PC-3 (cell line): Measurements from ENCODE around the gene KRTAP10-4. TPM values are rescaled to one million over a fixed set of nuclear protein-coding genes. Genes with fewer than 3 reads are reported as not detected.

Experiments
- ATAC-seq: fragments of 200-7000 bp; cut with Tn5 transposase; 2 replicates; pipeline ENCODE4 v1.9.1; 2020; ENCODE audit warnings: mild to moderate bottlenecking, moderate library complexity
- BruUV-seq: library from RNA; stranded (reverse); fragments of 400-500 nt; replicated peaks from 2 replicates; lab custom pipeline; 2021; lab: Mats Ljungman, UMichigan
- CTCF ChIA-PET: fragments of 300-600 bp; sonication (Branson Sonifier 250); formaldehyde crosslinking; loops from one replicate; lab custom pipeline; 2022; ENCODE audit warnings: antibody characterized with exemption; lab: Charles Lee
- POLR2A ChIA-PET: fragments of 300-600 bp; sonication (Branson Sonifier 250); formaldehyde crosslinking; loops from one replicate; lab custom pipeline; 2022; ENCODE audit warnings: antibody characterized with exemption; ENCODE audit not compliant: unreplicated experiment; lab: Charles Lee
- DNase-seq: peaks from one replicate; pipeline ENCODE4 v3.0.0-alpha.2; 2015
- H2AFZ ChIP-seq: fragments of 300-600 bp; sonication (generic); 2 replicates; pipeline ENCODE4 v1.6.0; 2016; ENCODE audit warnings: antibody characterized with exemption, low read length
- H3F3A ChIP-seq: fragments of 300-600 bp; sonication (generic); one replicate; pipeline ENCODE4 v1.6.0; 2017; ENCODE audit warnings: antibody characterized with exemption, low read length, control low read depth, mild to moderate bottlenecking; ENCODE audit not compliant: unreplicated experiment
- H3K27ac ChIP-seq: fragments of 300-600 bp; sonication (generic); 2 replicates; pipeline ENCODE4 v1.5.1; 2016; ENCODE audit warnings: mild to moderate bottlenecking, low read length
- H3K27me3 ChIP-seq: fragments of 300-600 bp; sonication (generic); 2 replicates; pipeline ENCODE4 v1.6.1; 2016; ENCODE audit warnings: low read length, mixed read lengths
- H3K36me3 ChIP-seq: fragments of 300-600 bp; sonication (generic); 2 replicates; pipeline ENCODE4 v1.6.1; 2016; ENCODE audit warnings: low read depth, mixed run types, low read length, mixed read lengths
- H3K4me1 ChIP-seq: fragments of 300-600 bp; sonication (generic); 2 replicates; pipeline ENCODE4 v1.5.1; 2016; ENCODE audit warnings: low read length; ENCODE audit not compliant: insufficient read depth
- H3K4me2 ChIP-seq: fragments of 300-600 bp; sonication (generic); 2 replicates; pipeline ENCODE4 v1.6.0; 2016; ENCODE audit warnings: low read length
- H3K4me3 ChIP-seq: fragments of 300-600 bp; sonication (generic); 2 replicates; pipeline ENCODE4 v1.5.1; 2016; ENCODE audit warnings: mild to moderate bottlenecking, low read length, mixed read lengths
- H3K79me2 ChIP-seq: fragments of 300-600 bp; sonication (generic); 2 replicates; pipeline ENCODE4 v1.6.1; 2017; ENCODE audit warnings: low read length, mixed read lengths
- H3K9ac ChIP-seq: fragments of 300-600 bp; sonication (generic); 2 replicates; pipeline ENCODE4 v1.6.0; 2016; ENCODE audit warnings: mild to moderate bottlenecking, low read length
- H3K9me2 ChIP-seq: fragments of 300-600 bp; sonication (generic); replicated peaks from 2 replicates; pipeline ENCODE4 v1.6.1; 2016; ENCODE audit warnings: mixed run types, low read length, mixed read lengths
- H3K9me3 ChIP-seq: fragments of 300-600 bp; sonication (generic); 2 replicates; pipeline ENCODE4 v1.6.1; 2016; ENCODE audit warnings: low read length, mixed read lengths
- H4K20me1 ChIP-seq: fragments of 300-600 bp; sonication (generic); 2 replicates; pipeline ENCODE4 v1.6.1; 2016; ENCODE audit warnings: low read length, mixed read lengths
- CTCF ChIP-seq: fragments of 300-600 bp; sonication (generic); conservative IDR thresholded peaks from 2 replicates; pipeline ENCODE4 v1.5.1; 2017; ENCODE audit warnings: antibody characterized with exemption, low read depth, mild to moderate bottlenecking, low read length
- EZH2 ChIP-seq: fragments of 300-600 bp; sonication (generic); IDR thresholded peaks from one replicate; pipeline ENCODE4 v1.6.1; 2017; ENCODE audit warnings: antibody characterized with exemption, mild to moderate bottlenecking, low read length; ENCODE audit not compliant: unreplicated experiment
- EZH2phosphoT487 ChIP-seq: fragments of 300-600 bp; sonication (generic); IDR thresholded peaks from 2 replicates; pipeline ENCODE4 v1.6.1; 2018; ENCODE audit warnings: mild to moderate bottlenecking, antibody characterized with exemption, low read length, borderline replicate concordance
- intact Hi-C: fragments of 100-400 bp; cut with micrococcal nuclease; formaldehyde crosslinking; loops from 2 replicates; pipeline ENCODE4 v1.9.0; 2023
- total RNA-seq: library from RNA; depleted of rRNA; stranded (reverse); fragments of >200 nt; gene quantifications from 2 replicates; pipeline ENCODE4 v1.2.3, GENCODE V29; 2014

The KRTAP10-4 gene
- total RNA-seq, 1 experiment from 2014 or later, result not detected

DNA sequence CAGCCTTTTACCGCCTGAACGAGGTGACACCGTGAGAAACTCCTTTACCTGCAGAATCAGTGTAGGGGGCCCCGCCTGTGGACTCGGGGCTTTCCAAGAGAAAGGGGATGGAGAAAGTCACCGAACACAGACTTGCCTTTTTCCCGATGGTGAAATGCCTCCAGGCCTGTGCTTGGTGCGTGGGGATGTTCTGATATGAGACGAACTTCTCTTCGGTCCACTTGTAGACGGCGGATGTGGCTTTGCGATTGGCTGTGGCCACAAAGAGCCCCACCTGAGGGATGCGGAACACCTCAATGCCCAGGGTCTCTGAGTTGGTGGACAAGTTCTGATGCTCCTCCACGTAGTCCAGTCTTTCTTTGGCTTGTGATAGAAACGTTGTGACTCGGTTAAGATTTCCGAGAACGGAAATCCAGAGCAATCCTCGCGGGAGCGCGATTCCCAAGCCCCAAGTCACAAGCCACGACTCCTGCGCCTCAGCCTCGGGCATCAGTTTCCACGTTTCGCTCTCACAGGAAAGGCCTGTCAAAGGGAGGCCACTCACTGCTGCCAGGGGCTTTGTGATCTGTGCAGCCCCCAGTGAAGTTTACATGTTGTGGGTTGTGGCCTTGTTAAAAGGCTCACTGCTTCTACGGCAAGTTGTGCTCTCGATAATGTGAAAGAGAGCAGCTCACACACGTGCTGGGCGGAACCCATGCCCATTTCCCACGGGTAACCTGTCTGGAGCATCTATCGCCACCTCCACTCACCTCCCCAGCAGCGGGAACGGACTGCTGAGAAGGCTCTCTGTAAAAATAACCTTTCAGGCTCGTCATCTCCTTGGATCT lies 46.2 kb upstream of the KRTAP10-4 start:
- no peaks in the 10 kb centered on the region for H3F3A ChIP-seq
- no peaks in the 10 kb centered on the region for H3K79me2 ChIP-seq
- no peak overlapping the region for H3K4me3 ChIP-seq
- H3K36me3 ChIP-seq, result no peaks in the 10 kb centered on the region; the same call in 1 of the 2 replicates
- no peaks in the 10 kb centered on the region for H4K20me1 ChIP-seq
- BruUV-seq, result no TSS peak
- H3K4me1 ChIP-seq, result no peaks in the 10 kb centered on the region
- TF ChIP-seq EZH2phosphoT487 (no peak), CTCF (no peak), EZH2 (no peak)
- ATAC-seq, result no peak
- H3K4me2 ChIP-seq, result no peak overlapping the region
- no peak overlapping the region for H3K9ac ChIP-seq
- no peaks in the 10 kb centered on the region for H3K9me2 ChIP-seq
- H3K27me3 ChIP-seq, result no peaks in the 10 kb centered on the region
- H2AFZ ChIP-seq, result no peak overlapping the region
- ChIA-PET POLR2A (no interaction called here), CTCF (no interaction called here)
- no peak for DNase-seq
- H3K27ac ChIP-seq, result no peak overlapping the region
- intact Hi-C loops, result no loop called here
- H3K9me3 ChIP-seq, result peaks cover 8% of the 10 kb centered on the region; the same call in 1 of the 2 replicates

DNA sequence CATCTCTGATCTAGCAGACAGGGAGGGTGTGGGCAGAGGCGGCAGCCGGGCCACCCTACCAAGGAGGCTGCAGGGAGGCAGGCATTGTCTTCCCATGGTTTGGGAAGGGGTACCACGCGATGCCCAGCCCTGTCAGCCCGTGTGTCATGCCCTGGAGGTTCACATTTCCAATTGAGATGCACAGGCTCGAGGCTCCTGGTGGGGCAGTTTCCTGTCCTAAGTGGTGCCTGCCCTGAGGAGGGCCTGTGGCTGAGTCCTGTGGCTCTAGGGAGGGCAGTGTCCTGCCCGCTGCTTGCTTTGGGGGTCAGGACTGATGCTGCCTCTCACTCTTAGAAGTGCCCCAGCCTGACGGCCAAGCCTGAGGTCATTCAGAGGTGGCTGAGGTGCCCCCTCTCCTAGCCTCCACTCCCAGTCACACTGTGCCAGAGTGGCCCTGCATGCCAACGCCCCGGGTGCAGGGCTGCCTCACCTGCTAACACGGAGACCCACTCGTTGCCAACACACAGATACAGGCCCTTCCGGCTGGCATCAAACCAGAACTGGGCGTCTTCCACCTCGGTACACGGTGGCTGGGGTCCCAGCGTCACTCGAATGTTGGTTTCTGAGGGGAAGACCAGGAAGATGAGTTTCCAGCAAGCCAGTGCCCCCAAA lies 45.4 kb upstream of the KRTAP10-4 start:
- no peak overlapping the region for H3K9ac ChIP-seq
- H3K4me1 ChIP-seq, result no peaks in the 10 kb centered on the region
- H4K20me1 ChIP-seq, result no peaks in the 10 kb centered on the region
- no peak for TF ChIP-seq EZH2
- TF ChIP-seq EZH2phosphoT487, result no peak
- CTCF ChIA-PET, result no interaction called here
- no peaks in the 10 kb centered on the region for H3K79me2 ChIP-seq
- H3K36me3 ChIP-seq, result no peaks in the 10 kb centered on the region; the same call in 1 of the 2 replicates
- no peaks in the 10 kb centered on the region for H3K9me2 ChIP-seq
- ATAC-seq (no peak), DNase-seq (no peak)
- no peaks in the 10 kb centered on the region for H3F3A ChIP-seq
- peaks cover 8% of the 10 kb centered on the region; the same call in 1 of the 2 replicates for H3K9me3 ChIP-seq
- H3K4me3 ChIP-seq, result no peak overlapping the region
- H3K4me2 ChIP-seq, result no peak overlapping the region
- no peaks in the 10 kb centered on the region for H3K27me3 ChIP-seq
- BruUV-seq, result no TSS peak
- H2AFZ ChIP-seq, result no peak overlapping the region
- intact Hi-C loops, result no loop called here
- no peak overlapping the region for H3K27ac ChIP-seq
- POLR2A ChIA-PET, result no interaction called here

- no TSS peak for BruUV-seq
- Histone ChIP-seq H3K27me3 (no peaks in the 10 kb centered on the region), H3K4me2 (no peak overlapping the region), H3K9ac (no peak overlapping the region), H3K4me1 (no peaks in the 10 kb centered on the region), H3F3A (no peaks in the 10 kb centered on the region), H3K27ac (no peak overlapping the region), H3K79me2 (no peaks in the 10 kb centered on the region), H3K9me2 (no peaks in the 10 kb centered on the region), H3K9me3 (peaks cover 8% of the 10 kb centered on the region; the same call in 1 of the 2 replicates), H4K20me1 (no peaks in the 10 kb centered on the region), H3K36me3 (no peaks in the 10 kb centered on the region; the same call in 1 of the 2 replicates), H2AFZ (no peak overlapping the region), H3K4me3 (no peak overlapping the region)
- POLR2A ChIA-PET, result no interaction called here
- intact Hi-C loops, result no loop called here
- DNase-seq, result no peak
- TF ChIP-seq EZH2 (no peak), CTCF (no peak), EZH2phosphoT487 (no peak)
- no peak for ATAC-seq
- CTCF ChIA-PET, result no interaction called here
Measured at GRCh38 chr21:44528634-44528995, 44.9 kb upstream of the KRTAP10-4 start.
